RKO (cell line): ENCODE results near the gene POU2F1.
A peak's percentile ranks its signal among the peaks of the same experiment; 100 is the strongest.

Experiments
- DNase-seq: peaks from one replicate; pipeline ENCODE4 v3.0.0-alpha.2; 2016; ENCODE audit warnings: low spot score

Gene POU2F1

GRCh38 chr1:167220537-167221125, at the start of gene POU2F1:
Gene POU2F1 (plus strand): TSS chr1:167220886. CDS start chr1:167220898, 12 bp downstream.
- peak; percentile 97 for DNase-seq

DNA sequence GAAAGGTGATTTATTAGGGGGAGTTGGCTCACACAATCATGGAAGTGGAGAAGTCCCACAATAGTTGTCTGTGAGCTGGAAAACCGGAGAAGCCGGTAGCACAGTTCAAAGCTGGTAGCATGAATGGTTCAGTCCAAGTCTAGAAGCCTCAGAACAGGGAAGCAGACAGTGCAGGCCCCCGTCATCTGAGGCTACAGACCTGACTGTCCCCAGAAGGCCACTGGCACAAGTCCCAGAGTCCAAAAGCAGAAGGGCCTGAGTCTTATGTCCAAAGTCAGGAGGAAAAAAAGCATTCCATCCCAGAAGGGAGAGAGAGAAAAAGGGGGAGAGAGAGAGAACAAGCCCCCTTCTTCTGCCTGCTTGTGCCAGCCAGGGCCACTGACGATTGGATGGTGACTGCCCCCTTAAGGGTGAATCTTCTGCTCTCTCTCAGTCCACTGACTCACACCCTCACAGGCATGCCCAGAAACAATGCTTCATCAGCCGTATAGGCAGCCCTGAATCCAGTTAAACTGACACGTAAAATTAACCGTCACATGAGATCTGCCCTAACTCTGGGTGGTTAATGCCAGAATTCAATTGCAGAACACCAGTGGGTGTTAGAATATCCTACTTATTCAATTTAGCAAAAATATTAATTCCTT, 49.3 kb upstream of the POU2F1 start:
- peak; percentile 28 for DNase-seq

DNA sequence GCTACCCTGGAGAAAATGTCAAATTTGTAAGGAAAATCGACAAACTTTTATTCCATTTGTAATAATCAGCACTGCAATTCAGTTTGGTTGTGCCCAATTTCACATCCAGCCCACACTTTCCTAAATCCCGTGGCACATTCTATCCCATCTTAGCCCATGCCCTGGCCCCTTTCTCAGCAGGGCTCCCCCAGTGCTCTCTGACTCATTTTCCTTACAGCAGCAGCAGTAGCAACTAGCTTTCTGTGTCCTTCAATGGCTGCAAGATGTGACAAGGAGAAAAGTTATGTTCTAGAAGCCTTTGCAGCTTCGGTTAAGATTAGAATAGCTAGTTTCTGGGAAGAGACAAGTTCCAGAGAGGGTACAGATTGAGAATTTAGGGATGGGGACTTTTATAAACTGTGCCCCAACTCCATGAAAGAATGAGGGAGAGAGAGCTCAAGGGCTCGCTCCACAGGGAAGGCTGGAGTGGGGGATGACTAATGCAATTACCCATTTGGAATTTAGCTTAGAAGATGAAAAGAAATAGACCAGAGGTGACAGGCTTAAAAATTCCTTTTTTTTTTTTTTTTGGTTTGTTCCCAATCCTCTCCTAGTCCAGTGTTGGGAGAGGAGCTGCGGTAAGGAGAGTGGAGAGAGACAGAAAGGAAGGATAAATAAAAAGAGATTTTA, 47.0 kb upstream of the POU2F1 start:
- DNase-seq, result no peak

GRCh38 chr1:167175901-167176300, 44.8 kb upstream of the POU2F1 start:
- DNase-seq, result peak; percentile 21

- no peak for DNase-seq
Observed at GRCh38 chr1:167178831-167179230, 41.9 kb upstream of the POU2F1 start.

GRCh38 chr1:167182571-167183320, 37.9 kb upstream of the POU2F1 start:
- no peak for DNase-seq

- no peak for DNase-seq
Observed at GRCh38 chr1:167184081-167184480, 36.6 kb upstream of the POU2F1 start.

DNA sequence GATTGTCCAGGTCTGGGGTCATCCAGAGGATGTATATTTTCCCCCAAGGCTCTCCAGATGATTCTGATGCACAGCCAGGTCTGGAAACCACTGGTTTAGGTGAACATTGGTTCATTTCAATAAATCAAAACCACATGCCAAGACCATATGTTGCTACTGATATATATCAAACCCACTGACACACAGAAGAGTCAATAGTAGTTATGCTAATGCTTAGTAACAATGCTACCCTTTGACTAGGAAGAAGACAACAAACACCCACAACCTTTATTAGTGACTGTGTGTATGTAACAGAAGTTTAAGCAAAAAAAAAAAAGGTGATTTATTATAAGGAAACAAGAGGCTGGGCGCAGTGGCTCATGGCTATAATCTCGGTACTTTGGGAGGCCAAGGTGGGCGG, 35.6 kb upstream of the POU2F1 start:
- DNase-seq, result no peak

DNA sequence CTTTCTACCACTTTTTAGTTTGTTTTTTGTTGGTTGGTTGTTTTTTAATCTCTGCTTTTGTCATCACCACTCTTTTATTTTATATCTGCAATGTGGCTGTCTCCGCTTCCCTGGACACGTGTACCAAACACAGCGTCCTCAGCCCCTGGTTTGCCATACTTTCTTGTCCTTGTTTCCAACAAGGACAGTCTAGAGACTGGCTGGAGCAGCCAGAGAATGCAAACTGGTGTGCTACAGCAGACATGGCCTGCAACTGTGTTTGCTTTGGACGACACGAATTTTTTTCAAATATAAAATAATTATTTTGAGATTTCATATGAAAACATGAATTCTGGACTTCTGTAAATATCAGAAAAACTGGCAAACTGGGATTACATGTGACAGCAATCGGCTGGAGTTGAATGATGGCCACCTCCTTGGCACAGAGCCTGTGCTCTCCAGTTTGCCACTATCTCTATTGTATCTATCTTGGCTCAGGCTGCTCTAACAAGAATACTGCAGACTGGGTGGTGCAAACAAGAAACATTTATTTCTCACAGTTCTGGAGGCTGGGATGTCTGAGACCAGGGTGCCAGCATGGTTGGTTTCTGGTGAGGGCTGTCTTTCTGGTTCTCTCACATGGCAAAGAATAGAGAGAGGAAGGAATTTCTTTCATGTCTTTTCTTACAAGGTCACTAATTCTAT, 34.6 kb upstream of the POU2F1 start:
- DNase-seq, result no peak

- no peak for DNase-seq
Observed at GRCh38 chr1:167186771-167187170, 33.9 kb upstream of the POU2F1 start.

GRCh38 chr1:167190747-167191237, 29.9 kb upstream of the POU2F1 start:
- DNase-seq, result no peak

GRCh38 chr1:167191958-167192357, 28.7 kb upstream of the POU2F1 start:
- DNase-seq, result no peak

DNA sequence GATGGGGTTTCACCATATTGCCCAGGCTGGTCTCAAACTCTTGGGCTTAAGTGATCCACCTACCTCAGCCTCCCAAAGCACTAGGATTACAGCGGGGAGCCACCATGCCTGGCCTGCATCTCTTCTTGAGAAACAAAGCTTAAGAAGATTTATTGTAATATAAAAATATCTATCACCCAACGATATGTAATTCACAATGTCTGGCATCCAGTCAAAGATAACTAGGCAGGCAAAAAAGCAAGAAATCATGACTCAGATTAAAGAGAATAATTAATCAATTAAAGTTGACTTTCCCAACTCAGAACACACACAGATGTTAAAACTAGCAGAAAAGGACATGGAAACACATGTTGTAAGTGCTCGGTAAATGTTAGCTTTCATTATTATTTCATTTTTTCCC, 26.5 kb upstream of the POU2F1 start:
- no peak for DNase-seq

GRCh38 chr1:167196166-167196565, 24.5 kb upstream of the POU2F1 start:
- no peak for DNase-seq

- DNase-seq, result no peak
Observed at GRCh38 chr1:167197236-167197635, 23.4 kb upstream of the POU2F1 start.

DNA sequence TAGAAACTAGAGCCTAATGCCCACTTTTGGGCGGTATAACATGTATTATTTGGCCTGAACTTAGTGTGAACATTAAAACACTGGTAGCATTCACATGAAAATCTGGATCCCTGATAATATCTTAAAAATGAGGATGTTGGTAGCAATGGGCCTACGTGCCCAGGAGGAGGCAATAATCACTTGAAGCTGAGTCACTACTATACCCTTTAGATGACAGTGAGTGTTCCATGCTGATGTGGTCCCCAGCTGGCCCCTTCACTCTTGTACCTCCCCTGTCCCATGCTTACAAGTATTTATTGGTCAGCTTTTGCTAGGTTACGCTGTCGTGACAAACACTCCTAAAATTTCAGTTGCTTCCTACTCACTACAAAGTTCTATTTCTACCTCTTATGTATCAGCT, 23.0 kb upstream of the POU2F1 start:
- no peak for DNase-seq

DNA sequence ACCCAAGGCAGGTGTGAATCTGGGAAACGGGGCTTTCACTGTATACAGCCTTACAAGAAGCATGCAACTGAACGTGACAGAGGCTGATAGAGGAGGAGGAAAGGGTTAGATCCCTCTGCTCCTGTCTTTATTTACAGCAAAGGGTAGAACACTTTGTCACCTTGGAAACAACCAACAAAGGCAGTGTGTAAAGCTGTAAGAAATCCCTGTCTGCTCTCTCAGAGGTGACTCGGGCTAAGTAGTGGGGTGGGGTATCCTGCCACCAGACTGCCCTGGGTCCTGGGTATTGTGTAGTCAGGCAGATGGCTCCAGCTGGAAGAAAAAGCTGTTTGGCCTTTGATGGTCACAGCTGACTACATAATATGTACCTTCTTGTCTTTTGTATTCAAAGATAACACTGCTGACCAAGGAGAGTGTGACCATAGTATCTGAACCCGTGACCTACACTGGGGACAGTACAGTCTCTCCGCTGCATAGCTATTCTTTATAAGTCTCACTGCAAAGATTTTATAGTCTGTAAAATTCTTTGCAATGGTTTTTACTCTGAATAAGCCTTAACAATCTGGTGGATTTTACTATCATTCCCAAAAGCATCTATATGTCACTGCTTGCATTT, 22.1 kb upstream of the POU2F1 start:
- no peak for DNase-seq

GRCh38 chr1:167199656-167200055, 21.0 kb upstream of the POU2F1 start:
- no peak for DNase-seq

GRCh38 chr1:167200272-167200671, 20.4 kb upstream of the POU2F1 start:
- no peak for DNase-seq

DNA sequence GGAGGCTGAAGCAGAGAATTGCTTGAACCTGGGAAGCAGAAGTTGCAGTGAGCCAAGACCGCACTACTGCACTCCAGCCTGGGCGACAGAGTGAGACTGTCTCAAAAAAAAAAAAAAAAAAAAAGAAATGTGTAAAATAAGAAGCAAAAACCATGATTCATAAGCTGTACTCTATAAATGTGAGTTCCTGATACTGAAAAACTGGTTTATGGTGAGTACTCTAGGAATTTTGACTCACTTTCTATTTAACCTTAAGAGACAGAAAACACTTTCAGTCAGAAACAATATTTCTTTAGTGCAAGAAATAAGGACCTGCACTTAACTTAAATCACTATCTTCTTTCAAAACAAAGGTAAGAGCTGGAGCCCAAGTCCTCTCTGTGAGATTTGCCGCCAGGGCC, 19.9 kb upstream of the POU2F1 start:
- DNase-seq, result no peak

GRCh38 chr1:167202049-167202448, 18.6 kb upstream of the POU2F1 start:
- no peak for DNase-seq
